ENCODE results near the gene BNIP1. TPM values are rescaled to one million over a fixed set of nuclear protein-coding genes. Genes with fewer than 3 reads are reported as not detected.

The BNIP1 gene
- total RNA-seq, 1 experiment from 2014 or later, result 12.3 TPM

DNA sequence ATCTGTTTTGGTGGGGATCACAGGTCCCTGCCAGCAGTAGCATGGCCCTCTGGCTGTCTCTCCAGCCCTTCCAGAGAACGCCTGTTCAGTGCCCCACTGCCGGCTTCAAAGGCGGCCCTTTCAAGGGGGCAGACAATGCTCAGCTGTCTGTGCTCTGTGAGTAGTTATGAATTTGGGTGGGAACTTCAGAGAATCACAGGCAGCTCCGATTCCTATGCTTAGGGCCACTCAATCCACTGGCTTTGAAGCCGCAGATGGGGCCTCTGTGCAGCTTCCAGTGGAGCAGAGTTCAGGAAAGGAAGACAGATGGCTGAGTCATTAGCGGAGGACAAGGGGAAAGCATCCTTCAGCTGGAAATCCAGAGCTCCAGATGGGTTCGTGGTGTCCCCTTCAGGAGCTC lies 48.2 kb downstream of the BNIP1 start:
- POLR2A ChIA-PET, result interaction anchor here (0.7 kb wide), 1 partner anchor 25 kb away, joined by 4 read pairs; no protein-coding TSS in a partner anchor
- DNase-seq (ENCODE audit: low read depth, low spot score) (no peak), ATAC-seq (no peak)
- Histone ChIP-seq H3K36me3 (ENCODE audit: control insufficient read depth, insufficient read depth, low read length) (no peaks in the 10 kb centered on the region), H3K9me3 (ENCODE audit: control insufficient read depth, insufficient read depth, low read depth, low read length) (no peaks in the 10 kb centered on the region), H3K4me3 (ENCODE audit: low read depth in 2 of 2, low read length in 2 of 2) (no peak overlapping the region), H3K27ac (ENCODE audit: low read length) (no peak overlapping the region), H3K27me3 (ENCODE audit: control insufficient read depth, insufficient read depth, low read length) (no peaks in the 10 kb centered on the region), H3K4me1 (ENCODE audit: control insufficient read depth, insufficient read depth, low read length) (no peaks in the 10 kb centered on the region)
- in situ Hi-C loops (cut with HindIII; ENCODE audit: low pct_unique_long_range_greater_than_20kb, low sequenced_read_pairs), result no loop called here
- BruUV-seq (replicated peaks), result no TSS peak
- CTCF ChIA-PET, result no interaction called here
- intact Hi-C loops (cut with micrococcal nuclease; ENCODE audit: unreplicated experiment), result no loop called here
- TF ChIP-seq, protein P1, sequence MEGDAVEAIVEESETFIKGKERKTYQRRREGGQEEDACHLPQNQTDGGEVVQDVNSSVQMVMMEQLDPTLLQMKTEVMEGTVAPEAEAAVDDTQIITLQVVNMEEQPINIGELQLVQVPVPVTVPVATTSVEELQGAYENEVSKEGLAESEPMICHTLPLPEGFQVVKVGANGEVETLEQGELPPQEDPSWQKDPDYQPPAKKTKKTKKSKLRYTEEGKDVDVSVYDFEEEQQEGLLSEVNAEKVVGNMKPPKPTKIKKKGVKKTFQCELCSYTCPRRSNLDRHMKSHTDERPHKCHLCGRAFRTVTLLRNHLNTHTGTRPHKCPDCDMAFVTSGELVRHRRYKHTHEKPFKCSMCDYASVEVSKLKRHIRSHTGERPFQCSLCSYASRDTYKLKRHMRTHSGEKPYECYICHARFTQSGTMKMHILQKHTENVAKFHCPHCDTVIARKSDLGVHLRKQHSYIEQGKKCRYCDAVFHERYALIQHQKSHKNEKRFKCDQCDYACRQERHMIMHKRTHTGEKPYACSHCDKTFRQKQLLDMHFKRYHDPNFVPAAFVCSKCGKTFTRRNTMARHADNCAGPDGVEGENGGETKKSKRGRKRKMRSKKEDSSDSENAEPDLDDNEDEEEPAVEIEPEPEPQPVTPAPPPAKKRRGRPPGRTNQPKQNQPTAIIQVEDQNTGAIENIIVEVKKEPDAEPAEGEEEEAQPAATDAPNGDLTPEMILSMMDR (IDR thresholded peaks at IDR 0.05), result no peak

DNA sequence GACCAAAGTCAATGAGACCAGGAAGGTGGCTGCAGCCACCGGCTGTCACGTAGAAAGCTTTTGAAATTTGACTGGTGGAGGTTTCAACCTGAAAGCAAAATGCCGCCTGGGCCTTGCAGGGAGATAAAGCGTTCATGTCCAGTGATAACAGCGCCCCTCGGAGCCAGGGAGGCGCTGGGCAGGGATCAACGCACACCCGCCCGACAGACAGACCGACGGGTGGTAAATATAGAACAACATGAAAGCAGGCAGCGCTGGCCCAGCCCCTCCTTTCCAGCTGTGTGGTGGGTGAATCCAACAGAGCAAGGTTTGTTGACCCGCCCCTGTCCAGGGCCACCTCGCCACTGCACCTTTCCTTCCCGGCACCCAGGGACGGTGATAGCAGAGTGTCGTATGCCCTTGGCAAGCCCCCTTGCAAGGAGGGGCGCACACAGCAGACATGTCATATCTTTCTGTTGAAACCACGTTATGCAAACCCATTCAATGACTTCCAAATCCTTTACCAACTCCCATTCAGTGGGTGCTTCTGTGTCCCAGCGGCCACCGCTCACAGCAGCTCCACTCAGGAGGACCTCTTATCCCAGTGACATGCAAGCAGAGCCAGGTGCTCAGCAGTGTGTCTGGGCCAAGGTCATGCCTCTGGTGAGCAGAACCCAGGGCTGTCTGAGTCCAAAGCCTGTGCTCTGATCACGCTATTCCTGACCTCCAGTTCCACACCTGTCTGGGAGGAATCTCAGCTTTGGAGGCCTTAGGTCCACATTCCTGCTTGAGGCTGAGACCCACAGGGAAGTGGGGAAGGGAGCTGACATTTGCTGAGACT lies 52.0 kb downstream of the BNIP1 start:
- H3K4me1 ChIP-seq (ENCODE audit: control insufficient read depth, insufficient read depth, low read length), result no peaks in the 10 kb centered on the region
- POLR2A ChIA-PET, result interaction anchor here (0.6 kb wide), 1 partner anchor 359 kb away, joined by 3 read pairs; no protein-coding TSS in a partner anchor
- in situ Hi-C loops (cut with HindIII; ENCODE audit: low pct_unique_long_range_greater_than_20kb, low sequenced_read_pairs), result no loop called here
- H3K27ac ChIP-seq (ENCODE audit: low read length), result no peak overlapping the region
- no peaks in the 10 kb centered on the region for H3K27me3 ChIP-seq (ENCODE audit: control insufficient read depth, insufficient read depth, low read length)
- CTCF ChIA-PET, result no interaction called here
- no peaks in the 10 kb centered on the region for H3K36me3 ChIP-seq (ENCODE audit: control insufficient read depth, insufficient read depth, low read length)
- intact Hi-C loops (cut with micrococcal nuclease; ENCODE audit: unreplicated experiment), result no loop called here
- H3K9me3 ChIP-seq (ENCODE audit: control insufficient read depth, insufficient read depth, low read depth, low read length), result peaks cover 5% of the 10 kb centered on the region; the same call in 1 of the 2 replicates
- no peak overlapping the region for H3K4me3 ChIP-seq (ENCODE audit: low read depth in 2 of 2, low read length in 2 of 2)
- BruUV-seq (replicated peaks), result no TSS peak
- ATAC-seq (no peak), DNase-seq (ENCODE audit: low read depth, low spot score) (no peak)
- TF ChIP-seq, protein P2, sequence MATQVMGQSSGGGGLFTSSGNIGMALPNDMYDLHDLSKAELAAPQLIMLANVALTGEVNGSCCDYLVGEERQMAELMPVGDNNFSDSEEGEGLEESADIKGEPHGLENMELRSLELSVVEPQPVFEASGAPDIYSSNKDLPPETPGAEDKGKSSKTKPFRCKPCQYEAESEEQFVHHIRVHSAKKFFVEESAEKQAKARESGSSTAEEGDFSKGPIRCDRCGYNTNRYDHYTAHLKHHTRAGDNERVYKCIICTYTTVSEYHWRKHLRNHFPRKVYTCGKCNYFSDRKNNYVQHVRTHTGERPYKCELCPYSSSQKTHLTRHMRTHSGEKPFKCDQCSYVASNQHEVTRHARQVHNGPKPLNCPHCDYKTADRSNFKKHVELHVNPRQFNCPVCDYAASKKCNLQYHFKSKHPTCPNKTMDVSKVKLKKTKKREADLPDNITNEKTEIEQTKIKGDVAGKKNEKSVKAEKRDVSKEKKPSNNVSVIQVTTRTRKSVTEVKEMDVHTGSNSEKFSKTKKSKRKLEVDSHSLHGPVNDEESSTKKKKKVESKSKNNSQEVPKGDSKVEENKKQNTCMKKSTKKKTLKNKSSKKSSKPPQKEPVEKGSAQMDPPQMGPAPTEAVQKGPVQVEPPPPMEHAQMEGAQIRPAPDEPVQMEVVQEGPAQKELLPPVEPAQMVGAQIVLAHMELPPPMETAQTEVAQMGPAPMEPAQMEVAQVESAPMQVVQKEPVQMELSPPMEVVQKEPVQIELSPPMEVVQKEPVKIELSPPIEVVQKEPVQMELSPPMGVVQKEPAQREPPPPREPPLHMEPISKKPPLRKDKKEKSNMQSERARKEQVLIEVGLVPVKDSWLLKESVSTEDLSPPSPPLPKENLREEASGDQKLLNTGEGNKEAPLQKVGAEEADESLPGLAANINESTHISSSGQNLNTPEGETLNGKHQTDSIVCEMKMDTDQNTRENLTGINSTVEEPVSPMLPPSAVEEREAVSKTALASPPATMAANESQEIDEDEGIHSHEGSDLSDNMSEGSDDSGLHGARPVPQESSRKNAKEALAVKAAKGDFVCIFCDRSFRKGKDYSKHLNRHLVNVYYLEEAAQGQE (IDR thresholded peaks at IDR 0.05; ENCODE audit: insufficient read depth in 1 of 2, low read depth in 2 of 2, low read length in 1 of 2), result no peak
- TF ChIP-seq SIN3A (IDR thresholded peaks at IDR 0.05; ENCODE audit: borderline replicate concordance, insufficient read depth, low read depth, low read length) (no peak), TCF7L2 (IDR thresholded peaks at IDR 0.05; ENCODE audit: low read depth, low read length) (no peak), POLR2AphosphoS5 (IDR thresholded peaks at IDR 0.05; ENCODE audit: low read depth, low read length) (no peak)
- TF ChIP-seq, protein P1 (IDR thresholded peaks at IDR 0.05), result no peak

Measured in Panc1 (cell line).